ENCODE data around the gene APEX1.

APEX1 gene

DNA sequence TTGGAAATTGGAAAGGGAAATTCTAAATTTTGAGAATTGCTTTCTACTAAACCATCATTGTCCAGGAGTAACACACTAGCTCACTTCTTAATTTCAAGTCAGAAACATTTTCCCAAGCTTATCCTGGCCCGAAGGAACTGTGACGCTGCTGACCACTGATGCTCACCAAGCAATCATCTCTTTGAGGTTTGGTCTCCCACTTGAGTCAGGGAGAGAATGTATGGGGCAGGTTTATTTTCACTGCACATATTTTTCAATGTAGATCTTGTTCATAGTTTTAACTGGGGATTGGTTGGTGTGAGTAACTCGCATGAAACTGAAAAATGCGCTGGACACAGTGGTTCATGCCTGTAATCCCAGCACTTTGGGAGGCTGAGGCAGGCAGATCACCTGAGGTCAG, 37.5 kb downstream of the APEX1 start:
- no peak overlapping the region for H3K27ac ChIP-seq
- TF ChIP-seq, protein P1, sequence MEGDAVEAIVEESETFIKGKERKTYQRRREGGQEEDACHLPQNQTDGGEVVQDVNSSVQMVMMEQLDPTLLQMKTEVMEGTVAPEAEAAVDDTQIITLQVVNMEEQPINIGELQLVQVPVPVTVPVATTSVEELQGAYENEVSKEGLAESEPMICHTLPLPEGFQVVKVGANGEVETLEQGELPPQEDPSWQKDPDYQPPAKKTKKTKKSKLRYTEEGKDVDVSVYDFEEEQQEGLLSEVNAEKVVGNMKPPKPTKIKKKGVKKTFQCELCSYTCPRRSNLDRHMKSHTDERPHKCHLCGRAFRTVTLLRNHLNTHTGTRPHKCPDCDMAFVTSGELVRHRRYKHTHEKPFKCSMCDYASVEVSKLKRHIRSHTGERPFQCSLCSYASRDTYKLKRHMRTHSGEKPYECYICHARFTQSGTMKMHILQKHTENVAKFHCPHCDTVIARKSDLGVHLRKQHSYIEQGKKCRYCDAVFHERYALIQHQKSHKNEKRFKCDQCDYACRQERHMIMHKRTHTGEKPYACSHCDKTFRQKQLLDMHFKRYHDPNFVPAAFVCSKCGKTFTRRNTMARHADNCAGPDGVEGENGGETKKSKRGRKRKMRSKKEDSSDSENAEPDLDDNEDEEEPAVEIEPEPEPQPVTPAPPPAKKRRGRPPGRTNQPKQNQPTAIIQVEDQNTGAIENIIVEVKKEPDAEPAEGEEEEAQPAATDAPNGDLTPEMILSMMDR (conservative IDR thresholded peaks at IDR 0.05; ENCODE audit: low read depth): no peak
- CTCF ChIA-PET: no interaction called here
- no peak for DNase-seq (ENCODE audit: low spot score)
- POLR2A ChIA-PET (ENCODE audit: low non-redundant PET): no interaction called here

DNA sequence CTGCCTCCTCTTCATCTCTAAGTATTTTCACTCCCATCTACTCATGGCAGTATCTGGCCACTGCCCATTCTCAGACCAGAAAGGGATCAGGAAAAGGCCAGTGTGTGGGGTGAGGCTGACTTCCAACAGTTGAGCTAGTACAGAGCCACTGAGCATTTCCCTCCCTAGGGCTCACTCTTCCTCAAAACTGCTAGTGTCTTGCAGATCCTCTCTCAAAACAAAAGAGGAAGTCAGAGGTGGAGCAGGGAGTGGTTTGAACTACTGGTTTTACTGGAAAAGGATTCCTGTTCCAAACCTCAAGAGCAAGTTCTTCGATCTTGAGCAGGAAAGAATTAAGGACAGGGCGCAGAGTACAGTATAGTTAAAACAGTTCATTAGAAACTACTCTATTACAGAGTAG, 38.6 kb downstream of the APEX1 start:
- ChIA-PET CTCF (interaction anchor here (0.6 to 0.7 kb wide), 2 partner anchors 21 to 288 kb away, joined by 3 to 4 read pairs; partner anchors contain the start of gene RNASE6), POLR2A (ENCODE audit: low non-redundant PET) (no interaction called here)
- no peak for DNase-seq (ENCODE audit: low spot score)
- TF ChIP-seq, protein P1 (conservative IDR thresholded peaks at IDR 0.05; ENCODE audit: low read depth): no peak
- H3K27ac ChIP-seq: no peak overlapping the region

DNA sequence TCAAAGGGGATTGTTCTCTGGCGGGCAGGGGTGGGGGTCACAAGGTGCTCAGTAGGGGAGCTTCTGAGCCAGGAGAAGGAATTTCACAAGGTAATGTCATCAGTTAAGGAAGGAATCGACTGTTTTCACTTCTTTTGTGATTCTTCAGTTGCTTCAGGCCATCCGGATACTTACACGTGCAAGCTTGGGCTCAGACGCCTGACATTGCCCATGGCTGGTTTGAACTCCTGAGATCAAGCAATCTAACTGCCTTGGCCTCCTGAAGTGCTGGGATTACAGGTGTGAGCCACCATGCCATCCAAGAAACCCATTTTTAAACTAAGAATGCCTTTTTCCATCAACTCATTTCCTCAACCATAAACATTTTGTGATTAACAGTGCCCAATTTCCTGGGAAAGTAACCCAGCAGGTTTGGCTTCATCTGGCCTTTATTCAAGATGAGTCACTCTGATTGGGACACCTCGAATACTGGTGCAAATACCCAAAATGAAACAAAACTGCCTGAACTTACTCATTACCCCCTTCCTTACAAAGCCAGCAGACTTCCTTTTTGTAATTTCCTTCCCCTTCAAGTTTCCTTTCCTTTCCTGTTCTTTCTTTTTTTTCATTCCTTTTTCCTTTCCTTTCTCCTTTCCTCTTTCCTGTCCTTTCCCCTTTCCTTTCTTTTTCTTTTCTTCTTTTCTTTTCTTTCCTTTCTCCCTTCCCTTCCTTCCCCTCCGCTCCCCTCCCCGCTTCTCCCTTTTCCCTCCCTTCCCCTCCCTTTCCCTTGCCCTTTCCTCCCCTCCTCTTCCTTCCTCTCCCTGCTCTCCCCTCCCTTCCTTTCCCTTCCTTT, 40.1 kb downstream of the APEX1 start:
- no peak overlapping the region for H3K27ac ChIP-seq
- DNase-seq (ENCODE audit: low spot score): peak; percentile 55
- TF ChIP-seq, protein P1 (conservative IDR thresholded peaks at IDR 0.05; ENCODE audit: low read depth): no peak
- CTCF ChIA-PET: interaction anchor here (0.6 kb wide), 1 partner anchor 632 kb away, joined by 4 read pairs; no protein-coding TSS in a partner anchor
- POLR2A ChIA-PET (ENCODE audit: low non-redundant PET): no interaction called here

DNA sequence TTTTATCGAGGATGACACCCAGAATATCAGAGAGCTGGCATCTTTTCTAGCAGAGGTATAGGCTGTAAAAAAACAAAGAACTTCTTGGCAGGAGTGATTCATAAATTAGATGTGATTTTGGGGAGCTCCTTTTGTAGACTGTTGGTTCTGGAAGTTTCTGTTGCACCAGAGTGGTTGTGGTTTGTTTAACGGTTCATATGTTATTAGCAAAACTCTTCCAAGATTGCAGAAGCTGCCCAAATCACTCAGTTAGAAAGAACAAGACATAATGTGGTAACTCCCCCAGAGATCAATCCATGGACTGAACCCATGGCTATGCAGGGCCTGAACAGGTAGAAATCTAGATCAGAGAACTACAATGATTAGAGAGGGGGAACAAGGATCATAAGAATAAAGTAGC, 43.6 kb downstream of the APEX1 start:
- POLR2A ChIA-PET (ENCODE audit: low non-redundant PET): no interaction called here
- TF ChIP-seq, protein P1 (conservative IDR thresholded peaks at IDR 0.05; ENCODE audit: low read depth): no peak
- no peak overlapping the region for H3K27ac ChIP-seq
- CTCF ChIA-PET: no interaction called here
- no peak for DNase-seq (ENCODE audit: low spot score)

DNA sequence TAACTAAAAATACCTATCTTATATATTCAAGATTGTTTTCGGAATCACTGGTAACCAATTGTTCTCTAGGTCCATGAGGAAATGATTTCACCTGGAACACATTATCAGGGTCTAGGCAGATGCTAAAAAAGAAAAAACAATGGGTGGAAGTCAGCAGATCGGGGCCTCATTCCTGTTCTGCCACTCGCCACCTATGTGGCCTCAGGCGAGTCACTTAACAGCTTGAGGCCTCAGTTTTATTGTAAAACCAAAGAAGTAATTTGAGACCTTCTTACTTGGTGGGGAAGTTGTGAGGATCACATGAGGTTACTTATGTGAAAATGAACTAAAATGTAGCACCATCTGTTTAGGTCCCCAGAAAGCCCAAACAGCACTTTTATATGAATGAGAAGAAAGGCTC, 44.1 kb downstream of the APEX1 start:
- POLR2A ChIA-PET (ENCODE audit: low non-redundant PET): no interaction called here
- TF ChIP-seq, protein P1 (conservative IDR thresholded peaks at IDR 0.05; ENCODE audit: low read depth): no peak
- CTCF ChIA-PET: no interaction called here
- DNase-seq (ENCODE audit: low spot score): no peak
- no peak overlapping the region for H3K27ac ChIP-seq

DNA sequence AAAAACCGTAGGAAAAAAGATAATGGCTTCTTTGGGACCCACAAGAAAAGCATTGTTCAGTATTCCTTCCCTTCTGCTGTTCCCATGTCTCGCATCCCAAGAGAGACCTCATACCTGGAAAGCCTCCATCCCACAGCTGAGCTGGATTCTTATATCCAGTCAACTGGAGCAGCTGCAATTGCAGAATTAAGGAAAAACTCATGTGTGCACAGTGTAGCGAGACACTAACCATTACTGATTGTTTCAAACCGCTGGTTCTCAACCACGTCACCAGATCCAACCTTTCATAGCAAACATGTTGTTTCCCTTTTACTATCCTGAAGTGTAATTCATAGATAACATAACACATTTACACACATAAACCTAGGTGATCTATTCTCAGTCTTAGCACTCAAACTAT, 44.9 kb downstream of the APEX1 start:
- no peak for DNase-seq (ENCODE audit: low spot score)
- ChIA-PET POLR2A (ENCODE audit: low non-redundant PET) (no interaction called here), CTCF (no interaction called here)
- no peak overlapping the region for H3K27ac ChIP-seq
- TF ChIP-seq, protein P1 (conservative IDR thresholded peaks at IDR 0.05; ENCODE audit: low read depth): no peak
